HG03439 (cell line): ENCODE measurements around the gene ELN.
"Not testable (repeated sequence)": the region's sequence is repeated elsewhere in the genome, so short reads cannot be mapped to it uniquely, and the experiment has no call there.

Experiments
- ATAC-seq: cut with Tn5 transposase; IDR thresholded peaks from one replicate; pipeline ENCODE4 v1.9.1; 2021; ENCODE audit warnings: mild to moderate bottlenecking, moderate library complexity; ENCODE audit not compliant: unreplicated experiment

Gene ELN

DNA sequence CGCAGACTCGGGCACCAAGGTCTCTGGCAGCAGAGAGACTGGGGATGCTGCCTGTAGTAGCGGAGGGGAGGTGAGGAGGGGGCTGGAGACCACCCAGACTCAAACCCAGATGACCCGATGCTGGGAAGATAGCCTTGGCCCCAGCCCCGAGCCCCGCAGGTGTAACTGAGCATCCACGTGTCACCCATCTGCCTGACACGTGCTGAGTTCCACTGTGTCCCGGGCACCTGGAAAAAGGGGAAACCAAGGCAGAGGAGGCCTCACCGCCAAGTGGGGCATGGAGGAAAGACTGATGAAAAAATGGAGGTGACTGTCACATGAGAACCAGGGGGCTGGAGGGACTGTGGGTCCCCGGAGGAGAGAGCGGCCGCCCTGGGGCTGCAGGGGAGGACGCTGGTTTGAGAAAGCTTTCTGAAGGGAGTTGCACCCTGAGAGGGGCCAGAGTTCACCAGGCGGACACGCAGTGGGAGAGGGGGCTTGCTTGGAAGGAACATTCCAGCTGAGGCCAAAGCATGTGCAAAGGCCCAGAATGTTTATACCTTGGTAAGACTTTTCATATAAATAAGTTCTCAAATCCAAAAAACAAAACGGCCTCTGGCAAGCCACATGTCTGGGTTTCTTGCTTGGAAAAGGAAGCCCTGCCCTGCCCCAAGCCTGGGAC lies 27.4 kb upstream of the ELN start:
- ATAC-seq = no peak

DNA sequence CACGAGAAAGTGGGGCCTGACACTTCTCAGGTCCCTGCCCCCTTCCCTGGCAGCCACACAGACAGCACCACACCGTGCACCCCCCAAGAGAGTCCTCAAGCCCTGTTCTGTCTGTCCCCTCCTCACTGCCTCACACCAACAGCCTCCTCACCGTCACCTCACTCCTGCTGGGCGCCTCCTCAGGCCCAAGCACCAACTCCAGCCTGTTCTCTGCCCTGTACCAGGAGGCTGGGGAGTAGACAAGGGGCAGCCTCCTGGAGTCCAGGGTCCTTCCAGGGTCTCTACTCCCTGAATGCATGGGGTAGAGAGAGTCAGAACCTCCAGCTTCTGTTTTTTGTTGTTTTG lies 26.9 kb upstream of the ELN start:
- no peak for ATAC-seq

DNA sequence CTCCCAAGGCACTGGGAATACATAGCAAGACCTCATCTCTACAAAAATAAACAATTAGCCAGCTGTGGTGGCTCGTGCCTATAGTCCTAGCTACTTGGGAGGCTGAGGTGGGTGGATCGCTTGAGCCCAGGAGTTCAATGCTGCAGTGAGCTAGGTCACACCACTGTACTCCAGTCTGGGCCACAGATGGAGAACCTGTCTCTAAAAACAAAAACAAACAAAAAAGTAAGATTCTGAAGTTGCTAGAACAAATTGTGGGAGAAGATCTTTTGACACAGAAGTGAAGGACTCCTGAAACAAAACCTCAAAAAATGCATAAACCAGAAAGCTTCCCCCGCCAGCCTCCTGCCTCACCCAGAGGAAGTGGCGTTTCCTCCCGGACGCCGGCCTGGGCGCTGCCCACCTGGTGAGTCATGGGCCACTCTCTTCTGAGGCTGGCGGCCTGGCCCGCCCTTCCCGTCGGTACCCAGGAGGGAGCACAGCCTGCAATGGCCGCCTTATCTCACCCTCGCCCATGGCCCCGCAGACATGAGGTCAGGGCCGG lies 25.4 kb upstream of the ELN start:
- ATAC-seq = no peak

DNA sequence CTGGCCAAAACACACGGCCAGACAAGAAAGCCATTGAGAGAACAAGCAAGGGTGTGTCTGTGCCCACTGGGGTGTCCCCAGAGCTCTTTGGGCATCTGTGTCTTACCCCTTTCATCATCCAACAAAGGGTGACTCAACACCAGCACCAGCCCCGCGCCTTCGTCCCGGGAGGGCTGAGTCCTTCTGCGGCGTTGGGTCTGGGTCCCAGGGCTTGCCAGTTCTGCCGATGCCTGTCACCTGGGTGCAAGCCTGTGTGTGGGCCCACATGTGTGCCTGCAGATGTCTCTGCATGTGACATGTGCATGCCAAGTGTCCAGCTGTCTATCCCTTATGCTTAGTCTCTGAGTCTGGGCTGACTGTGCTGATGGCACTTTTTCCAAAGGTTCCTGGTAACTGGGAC lies 24.4 kb upstream of the ELN start:
- ATAC-seq = no peak

DNA sequence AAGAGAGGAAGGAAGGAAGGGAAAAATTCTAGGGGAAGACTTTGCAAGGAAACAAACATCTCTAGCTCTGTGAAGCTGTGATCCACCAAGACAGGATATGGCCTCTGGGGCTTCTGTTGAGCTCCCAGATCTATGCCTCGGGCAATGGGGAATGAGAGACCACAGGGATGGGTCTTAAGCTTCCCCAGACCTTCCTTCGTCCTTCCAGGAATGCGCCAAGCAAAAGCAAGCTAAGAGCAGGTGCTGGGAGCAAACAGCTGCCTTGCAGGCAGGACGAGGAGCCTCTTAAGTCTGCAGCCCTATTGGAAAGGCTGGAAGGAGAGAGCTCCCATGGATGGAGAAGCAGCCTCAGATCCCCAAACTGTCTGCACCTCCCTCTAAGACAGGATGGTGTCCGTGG lies 21.9 kb upstream of the ELN start:
- no peak for ATAC-seq

DNA sequence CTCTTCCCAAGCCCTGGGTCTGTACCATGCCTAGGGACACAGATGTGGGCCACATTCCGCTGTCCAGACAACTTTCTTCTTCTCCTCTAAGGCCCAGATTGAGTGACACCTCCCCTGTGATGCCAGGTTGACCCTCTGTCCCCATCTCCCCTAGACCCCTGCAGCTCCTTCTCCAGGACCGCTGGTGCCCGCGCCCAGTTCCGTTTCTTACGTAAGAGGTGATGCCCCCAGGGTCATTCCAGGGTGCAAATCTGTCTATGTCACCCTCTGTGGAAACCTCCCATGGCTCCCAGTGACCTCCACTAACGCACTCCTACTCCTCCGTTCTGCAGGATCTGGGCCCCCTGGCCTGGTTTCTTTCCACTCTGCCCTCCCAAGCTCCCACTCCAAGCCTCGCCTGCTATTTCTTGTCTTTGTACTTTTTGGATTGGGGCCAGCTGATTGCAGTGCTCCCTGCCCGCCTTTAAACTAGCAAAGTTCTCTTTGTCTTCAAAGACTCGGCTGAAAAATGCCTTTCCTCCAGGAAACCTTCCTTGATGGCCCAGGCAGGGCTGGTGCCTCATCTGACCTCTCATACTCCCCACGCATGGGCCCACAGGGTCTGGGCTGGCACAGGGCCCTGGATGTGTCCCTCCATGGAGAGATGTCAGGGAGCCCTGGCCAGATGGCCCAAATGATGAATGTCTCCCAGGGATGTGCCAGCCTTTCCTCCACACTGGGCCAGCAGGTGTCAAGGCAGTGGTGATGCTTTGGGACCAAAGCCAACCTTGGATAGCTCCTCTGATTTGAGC lies 21.3 kb upstream of the ELN start:
- no peak for ATAC-seq

DNA sequence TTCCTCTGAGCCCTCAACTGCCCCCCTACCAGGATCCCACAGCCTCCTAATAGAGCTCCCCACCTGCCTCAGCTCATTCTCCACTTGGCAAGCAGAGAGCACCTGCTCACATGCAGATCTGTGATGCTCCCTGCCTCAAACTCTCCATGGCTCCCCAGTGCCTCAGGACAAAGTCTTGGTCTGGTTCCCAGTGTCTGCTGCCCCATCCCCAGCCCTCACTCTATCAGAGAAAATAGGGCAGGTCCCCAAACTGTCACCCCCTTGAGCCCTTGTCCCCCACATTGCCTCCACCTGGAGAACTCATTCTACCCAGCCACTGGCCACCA lies 20.8 kb upstream of the ELN start:
- ATAC-seq = no peak

DNA sequence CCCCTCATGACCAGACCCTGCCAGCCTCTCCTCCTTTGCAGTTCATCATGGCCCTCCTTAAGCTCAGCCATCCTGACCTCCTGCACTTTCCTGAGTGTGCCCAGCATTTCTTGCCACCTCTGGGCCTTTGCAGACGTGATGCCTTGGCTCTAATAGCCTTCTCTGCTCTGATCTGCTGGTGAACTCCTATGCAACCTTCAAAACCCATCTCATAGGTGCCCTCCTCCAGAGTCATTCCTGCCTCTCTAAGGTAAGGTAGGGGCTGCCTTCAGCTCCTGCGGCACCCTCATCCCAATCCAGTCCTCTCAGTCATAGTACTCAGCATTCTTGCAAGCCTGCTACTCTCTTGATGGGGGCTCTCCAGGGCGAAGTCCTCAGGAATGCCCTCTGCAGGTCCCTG lies 19.3 kb upstream of the ELN start:
- no peak for ATAC-seq

DNA sequence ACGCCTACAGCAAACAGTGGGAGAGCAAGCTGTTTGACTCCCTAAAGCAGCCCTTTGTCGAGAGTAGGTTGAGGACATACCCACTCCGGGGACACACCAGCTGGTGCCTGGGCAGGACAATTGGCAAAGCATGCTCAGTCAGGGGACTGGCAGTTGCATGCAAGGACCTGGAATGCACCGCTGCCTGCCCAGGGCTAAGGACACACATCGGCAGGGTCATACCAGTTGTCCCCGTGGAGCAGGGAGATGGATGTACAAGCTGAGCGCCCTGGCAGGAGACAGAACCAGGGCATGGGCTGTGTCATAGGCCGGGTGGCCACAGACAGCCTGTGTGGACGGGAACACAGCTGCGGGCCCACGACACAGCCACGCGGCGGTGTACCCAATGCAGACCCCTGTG lies 18.3 kb upstream of the ELN start:
- ATAC-seq = no peak

DNA sequence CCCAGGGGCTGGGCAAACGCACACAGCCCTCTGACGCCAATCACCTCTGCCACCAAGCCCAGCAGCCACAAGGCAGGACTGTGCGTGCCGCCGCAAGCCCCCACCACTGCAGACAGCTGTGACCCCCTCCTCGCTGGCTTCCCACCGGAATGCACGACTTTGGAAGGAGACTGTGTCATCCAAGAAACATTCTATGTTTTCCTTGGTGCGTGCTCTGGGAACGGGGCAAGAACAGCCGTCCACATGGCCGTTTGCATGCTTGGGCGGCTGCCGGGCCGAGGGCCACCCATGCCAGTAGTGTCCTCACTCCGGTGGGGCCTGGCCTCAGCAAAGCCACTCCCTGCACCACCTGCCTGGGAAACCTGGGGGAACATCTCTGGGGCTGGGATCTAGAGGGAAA lies 17.6 kb upstream of the ELN start:
- no peak for ATAC-seq

DNA sequence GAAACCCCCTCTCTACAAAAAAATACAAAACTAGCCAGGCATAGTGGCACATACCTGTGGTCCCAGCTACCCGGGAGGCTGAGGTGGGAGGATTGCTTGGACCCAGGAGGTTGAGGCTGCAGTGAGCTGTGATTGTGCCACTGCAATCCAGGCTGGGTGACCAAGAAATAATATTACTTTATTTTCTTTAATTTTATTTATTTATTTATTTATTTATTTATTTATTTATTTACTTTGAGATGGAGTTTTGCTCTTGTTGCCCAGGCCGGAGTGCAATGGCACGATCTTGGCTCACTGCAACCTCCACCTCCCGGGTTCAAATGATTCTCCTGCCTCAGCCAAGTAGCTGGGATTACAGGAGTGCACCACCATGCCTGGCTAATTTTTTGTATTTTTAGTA lies 16.6 kb upstream of the ELN start:
- not testable (repeated sequence) for ATAC-seq

DNA sequence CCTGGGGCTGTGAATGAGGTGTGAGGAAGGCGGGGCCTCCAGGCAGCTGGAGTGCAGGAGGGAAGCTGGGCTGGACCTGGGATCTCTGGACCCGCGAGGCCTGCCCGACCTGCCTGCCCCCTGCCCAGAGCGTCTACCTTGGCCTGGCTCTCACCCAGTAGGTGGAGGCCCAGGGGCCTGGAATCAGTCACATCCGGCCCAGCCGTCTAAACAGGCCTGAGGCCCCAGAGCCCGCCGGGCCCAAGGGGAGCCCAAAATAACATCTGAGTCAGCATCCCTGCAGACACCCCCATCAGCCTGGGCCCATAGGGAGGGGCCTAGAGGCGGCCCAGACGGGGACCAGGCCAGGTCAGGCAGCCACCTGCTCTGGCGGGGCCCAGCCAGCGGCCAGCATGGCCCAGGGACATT lies 15.1 kb upstream of the ELN start:
- ATAC-seq = peak; percentile 95

DNA sequence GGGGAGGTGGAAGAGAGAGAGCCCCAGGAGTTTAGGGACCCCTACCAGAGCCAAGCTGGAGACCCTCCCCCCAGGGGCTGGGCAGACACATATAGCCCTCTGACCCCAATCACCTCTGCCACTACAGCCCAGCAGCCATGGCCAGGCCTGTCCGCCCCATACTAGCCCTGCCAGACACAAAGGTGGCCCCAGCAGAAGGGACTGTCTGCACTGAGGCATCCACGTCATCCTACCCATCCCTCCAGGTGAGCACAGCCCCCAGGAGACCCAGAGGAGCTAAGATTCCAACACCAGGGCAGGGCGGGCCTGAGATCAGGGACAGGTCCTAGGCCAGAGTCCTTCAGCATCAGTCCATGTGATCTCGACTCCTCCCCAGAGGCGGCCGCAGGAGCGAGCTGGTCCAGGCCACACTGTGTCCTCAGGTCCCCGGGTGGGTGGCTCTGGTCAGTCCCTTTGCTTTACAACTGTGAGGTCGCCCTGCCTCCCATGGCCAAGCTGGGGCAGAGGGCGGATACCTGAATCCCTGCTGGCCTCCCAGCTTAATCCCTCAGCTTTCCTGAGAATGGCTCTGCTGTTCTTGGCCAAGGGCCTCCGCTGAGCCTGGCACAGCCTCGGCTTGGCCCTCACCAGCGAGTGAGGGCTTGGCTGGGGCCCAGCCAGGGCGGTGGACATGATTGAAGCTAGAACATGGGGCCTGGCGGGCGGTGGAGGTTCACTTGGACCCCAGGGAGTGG lies 14.3 kb upstream of the ELN start:
- no peak for ATAC-seq

DNA sequence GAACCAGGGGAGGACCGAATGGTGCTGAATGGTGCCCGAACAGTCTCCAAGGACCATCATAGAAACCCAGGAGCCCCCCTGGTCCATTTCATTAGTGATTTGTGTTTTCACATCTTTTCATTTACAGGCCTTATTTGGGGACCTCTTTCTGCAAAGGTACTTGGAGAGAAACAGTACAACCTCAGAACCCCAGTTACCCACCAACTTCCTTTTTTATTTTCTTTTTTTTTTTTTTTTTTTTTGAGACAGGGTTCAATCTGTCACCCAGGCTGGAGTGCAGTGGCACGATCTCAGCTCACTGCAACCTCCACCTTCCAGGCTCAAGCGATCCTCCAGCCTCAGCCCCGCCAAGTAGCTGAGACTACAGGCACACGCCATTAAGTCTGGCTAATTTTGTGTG lies 13.0 kb upstream of the ELN start:
- no peak for ATAC-seq

DNA sequence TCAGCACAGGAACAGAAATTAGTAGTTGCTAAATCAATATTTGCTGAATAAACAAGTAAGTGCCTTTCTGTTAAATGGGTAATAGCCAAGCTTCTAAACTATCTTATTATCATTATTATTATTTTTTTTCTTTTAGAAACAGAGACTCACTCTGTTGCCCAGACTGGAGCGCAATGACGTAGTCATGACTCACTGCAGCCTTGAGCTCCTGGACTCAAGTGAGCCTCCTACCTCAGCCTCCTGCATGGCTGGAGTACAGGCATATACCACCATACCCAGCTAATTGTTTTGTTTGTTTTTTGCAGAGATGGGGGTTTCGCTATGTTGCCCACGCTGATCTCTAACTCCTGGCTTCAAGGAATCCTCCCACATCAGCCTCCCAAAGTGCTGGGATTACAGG lies 12.3 kb upstream of the ELN start:
- ATAC-seq = no peak

DNA sequence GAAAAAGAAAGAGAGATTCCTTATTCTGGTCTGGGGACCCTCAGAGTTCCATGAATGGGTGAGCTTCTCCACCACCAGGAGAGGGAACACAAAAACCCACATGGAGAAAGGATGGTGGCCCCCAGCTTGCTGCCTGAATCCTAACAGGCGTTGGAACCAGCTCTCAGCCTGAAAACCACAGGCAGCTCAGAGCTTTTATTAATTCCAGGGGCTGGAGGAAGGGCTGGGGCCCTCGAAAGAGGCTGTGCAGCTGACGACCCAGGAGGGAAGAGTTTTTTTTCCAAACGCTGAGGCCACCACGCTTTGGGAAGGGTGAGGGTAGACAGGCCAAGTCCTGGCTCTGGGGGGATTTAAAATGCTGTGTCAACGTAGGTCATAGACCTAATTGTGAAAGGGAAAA lies 10.8 kb upstream of the ELN start:
- no peak for ATAC-seq

DNA sequence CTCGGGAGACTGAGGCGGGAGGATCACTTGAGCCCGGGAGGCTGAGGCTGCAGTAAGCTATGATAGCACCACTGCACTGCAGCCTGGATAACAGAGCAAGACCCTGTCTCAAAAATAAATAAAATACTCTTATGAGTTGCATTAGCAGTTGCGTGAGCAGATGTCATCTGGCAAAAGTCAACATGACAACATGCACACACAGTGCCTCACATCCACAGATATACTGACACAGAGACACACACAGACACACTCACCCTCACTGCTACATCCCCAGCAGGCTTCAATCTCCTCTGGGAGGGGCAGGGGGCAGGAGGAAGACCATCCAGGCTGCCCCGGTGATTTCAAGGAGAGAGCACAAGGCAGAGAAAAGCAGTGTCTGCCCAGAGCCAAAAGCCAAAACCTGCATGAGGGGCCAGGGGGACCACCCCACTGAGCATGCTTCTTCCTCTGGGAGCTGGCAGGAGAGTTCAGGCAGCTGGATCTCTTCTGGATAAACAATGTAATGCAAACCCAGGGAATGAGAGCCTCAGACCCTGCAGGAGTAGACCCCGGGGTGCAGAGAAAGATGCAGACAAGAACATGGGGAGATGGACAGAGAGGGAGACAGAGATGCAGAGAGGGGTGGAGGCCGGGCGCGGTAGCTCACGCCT lies 9.6 kb upstream of the ELN start:
- no peak for ATAC-seq

DNA sequence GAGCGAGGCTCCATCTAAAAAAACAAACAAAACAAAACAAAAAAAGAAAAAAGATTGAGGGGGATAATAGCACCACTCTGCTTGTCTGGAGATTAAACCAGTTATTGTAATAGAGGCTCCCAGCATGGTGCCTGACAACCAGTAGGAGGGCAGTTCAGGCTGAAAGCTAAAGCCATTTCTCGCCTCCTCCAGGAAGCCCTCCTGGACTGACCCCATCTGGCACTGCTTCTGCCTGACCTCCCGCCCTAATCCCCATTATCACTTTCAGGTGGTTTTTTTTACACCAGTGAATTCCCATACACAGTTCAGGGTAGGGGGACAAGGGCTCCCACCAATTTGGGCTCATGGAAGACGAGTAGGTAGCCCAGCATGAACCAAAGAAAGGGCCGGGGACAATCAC lies 8.8 kb upstream of the ELN start:
- ATAC-seq = no peak

DNA sequence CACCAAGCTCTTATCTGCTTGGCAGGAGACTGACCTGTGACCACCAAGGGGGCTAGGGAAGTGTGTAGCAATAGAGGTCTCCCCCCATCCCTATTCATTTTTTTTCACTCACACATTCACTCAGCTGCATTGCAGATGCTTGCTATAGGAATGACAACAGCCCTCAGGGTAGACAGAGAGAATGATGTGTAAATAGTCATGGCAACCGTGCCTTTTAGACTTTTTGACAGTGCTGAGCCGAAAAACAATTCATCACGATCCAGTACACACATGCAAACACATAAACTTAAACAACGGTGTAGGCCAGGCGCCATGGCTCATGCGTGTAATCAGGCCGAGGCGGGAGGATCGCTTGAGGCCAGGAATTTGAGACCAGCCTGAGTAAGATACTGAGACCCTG lies 7.6 kb upstream of the ELN start:
- no peak for ATAC-seq

DNA sequence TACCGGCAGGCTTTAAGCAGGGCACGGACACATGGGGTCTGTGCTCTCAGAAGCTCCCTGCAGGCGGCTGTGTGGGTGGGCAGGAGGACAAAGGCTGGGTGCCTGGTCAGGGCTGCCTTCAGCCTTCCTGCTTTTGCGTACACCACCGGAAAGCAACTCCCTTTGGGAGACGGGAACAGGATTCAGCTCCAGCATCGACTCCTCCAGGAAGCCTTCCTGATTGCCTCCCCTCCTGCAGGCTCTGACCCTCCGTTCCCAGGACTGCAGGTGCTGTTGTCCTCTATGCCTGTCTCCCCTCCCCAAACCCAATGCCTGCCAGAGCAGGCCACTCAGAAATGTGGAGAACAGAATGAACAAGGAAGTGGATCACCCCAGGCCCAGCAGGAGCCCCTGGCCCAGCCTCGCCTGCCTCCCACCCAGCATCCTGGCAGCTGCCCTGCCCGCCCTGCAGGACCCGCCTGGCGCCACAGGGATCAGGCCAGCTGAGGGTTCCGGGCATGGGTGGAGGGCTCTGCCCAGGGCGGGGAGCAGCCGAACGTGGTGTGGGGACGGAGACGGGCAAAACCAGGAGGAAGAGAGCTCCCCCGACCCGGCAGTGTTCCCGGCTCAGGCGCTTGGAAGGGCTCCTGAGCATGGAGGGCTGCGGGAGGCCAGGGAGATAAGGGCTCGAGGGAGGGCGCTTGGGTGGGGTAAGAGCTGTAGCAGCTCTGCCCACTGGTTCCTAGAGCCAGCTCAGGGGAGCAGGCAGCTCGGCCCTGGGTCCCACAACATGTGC lies 6.2 kb upstream of the ELN start:
- no peak for ATAC-seq

DNA sequence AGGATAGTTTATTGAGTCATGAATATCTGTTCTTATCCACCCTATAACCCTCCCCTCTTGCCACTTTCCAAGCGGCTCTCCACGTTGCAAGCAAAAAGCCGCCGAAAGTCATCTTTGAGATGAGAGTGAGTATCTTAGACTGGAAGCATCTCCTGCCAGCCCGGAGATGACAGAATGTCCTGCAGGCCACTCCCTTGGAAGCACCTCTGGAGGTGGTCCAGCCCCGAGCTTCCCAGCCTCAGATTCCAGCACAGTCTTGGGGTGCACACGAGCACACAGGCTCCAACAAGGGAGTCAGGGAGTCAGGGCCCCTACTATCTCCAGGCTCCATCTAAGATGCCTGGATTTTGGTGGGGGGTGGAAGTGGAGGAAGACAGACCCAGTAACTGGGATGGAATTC lies 5.5 kb upstream of the ELN start:
- ATAC-seq = no peak
